K562 (cell line): ENCODE results near the gene G6PC3. TPM values are rescaled to one million over a fixed set of nuclear protein-coding genes. Genes with fewer than 3 reads are reported as not detected.

Experiments
- CC2D1A ChIP-seq: fragments of 450-650 bp; IDR thresholded peaks from 2 replicates; pipeline ENCODE4 v1.6.1; 2017; ENCODE audit warnings: mild to moderate bottlenecking
- CCAR2 ChIP-seq: fragments of 200-400 bp; formaldehyde crosslinking; IDR thresholded peaks from 2 replicates; pipeline ENCODE4 v1.6.1; 2017; ENCODE audit warnings: mild to moderate bottlenecking, low read depth, low read length
- CCNT2 ChIP-seq: IDR thresholded peaks from 2 replicates; pipeline ENCODE4 v1.6.1; 2011; ENCODE audit warnings: borderline replicate concordance, low read depth, mild to moderate bottlenecking, moderate library complexity, mixed read lengths, low read length; ENCODE audit not compliant: insufficient read length; ENCODE audit errors: extremely low read depth
- CEBPB ChIP-seq: fragments of 450-650 bp; IDR thresholded peaks from 2 replicates; pipeline ENCODE4 v1.6.1; 2016; ENCODE audit warnings: missing genetic modification characterization, missing compliant biosample characterization
- DIDO1 ChIP-seq: fragments of 450-650 bp; IDR thresholded peaks from 2 replicates; pipeline ENCODE4 v1.6.1; 2016; ENCODE audit warnings: low read depth, missing biosample characterization, missing genetic modification characterization
- DPF2 ChIP-seq: fragments of 450-650 bp; IDR thresholded peaks from 2 replicates; pipeline ENCODE4 v1.6.1; 2016
- ELF4 ChIP-seq: fragments of 450-650 bp; formaldehyde crosslinking; IDR thresholded peaks from 2 replicates; pipeline ENCODE4 v1.4.0; 2022; ENCODE audit warnings: missing genetic modification characterization
- JUN ChIP-seq, 2 experiments: sonication (generic) in 1 of 2; formaldehyde crosslinking in 1 of 2; IDR thresholded peaks; 2 replicates each; pipeline versions ENCODE4 v1.6.1 to v1.8.0; 2012 to 2022; ENCODE audit warnings: borderline replicate concordance in 2 of 2, mild to moderate bottlenecking in 2 of 2, improper control_type of control experiment in 1 of 2, low read depth in 1 of 2, low read length in 1 of 2, missing genetic modification reagents in 1 of 2
- KDM5B ChIP-seq: fragments of 200-600 bp; sonication (generic); IDR thresholded peaks from 2 replicates; pipeline ENCODE4 v1.6.1; 2012; ENCODE audit warnings: low read depth, mild to moderate bottlenecking, moderate library complexity, low read length, control low read depth, inconsistent platforms; ENCODE audit not compliant: insufficient replicate concordance
- NBN ChIP-seq: fragments of 450-650 bp; IDR thresholded peaks from 2 replicates; pipeline ENCODE4 v1.6.1; 2016; ENCODE audit warnings: low read depth, mild to moderate bottlenecking
- NFIX ChIP-seq: fragments of 250-450 bp; sonication (Bioruptor Pico); IDR thresholded peaks from 2 replicates; pipeline ENCODE4 v1.4.0; 2020; ENCODE audit warnings: low read depth, mild to moderate bottlenecking, moderate library complexity
- RBM15 ChIP-seq: fragments of 200-400 bp; formaldehyde crosslinking; IDR thresholded peaks from 2 replicates; pipeline ENCODE4 v1.6.1; 2018; ENCODE audit warnings: mild to moderate bottlenecking, low read length, moderate library complexity; ENCODE audit not compliant: insufficient read depth
- SRSF1 ChIP-seq: fragments of 200-400 bp; formaldehyde crosslinking; IDR thresholded peaks from 2 replicates; pipeline ENCODE4 v1.6.1; 2017; ENCODE audit warnings: mild to moderate bottlenecking, low read depth, low read length, moderate library complexity
- SUPT5H ChIP-seq: fragments of 450-650 bp; IDR thresholded peaks from 2 replicates; pipeline ENCODE4 v1.6.1; 2016
- TCF3 ChIP-seq: sonication (generic); formaldehyde crosslinking; IDR thresholded peaks from 2 replicates; pipeline ENCODE4 v1.4.0; 2020; ENCODE audit warnings: mild to moderate bottlenecking, missing genetic modification reagents
- ZBTB7A ChIP-seq: IDR thresholded peaks from 2 replicates; pipeline ENCODE4 v1.6.1; 2011; ENCODE audit warnings: low read depth, mild to moderate bottlenecking, low read length, moderate library complexity, borderline replicate concordance; ENCODE audit not compliant: control insufficient read depth
- ZNF165 ChIP-seq: fragments of 250-450 bp; sonication (Bioruptor Pico); IDR thresholded peaks from 2 replicates; pipeline ENCODE4 v1.4.0; 2020; ENCODE audit warnings: borderline replicate concordance
- ZNF324 ChIP-seq: fragments of 250-450 bp; sonication (Bioruptor Pico); IDR thresholded peaks from 2 replicates; pipeline ENCODE4 v1.4.0; 2020; ENCODE audit warnings: mild to moderate bottlenecking
- ZNF717 ChIP-seq: fragments of 250-450 bp; sonication (Bioruptor Pico); IDR thresholded peaks from 2 replicates; pipeline ENCODE4 v1.5.0; 2021
- polyA plus RNA-seq, 8 experiments: library from polyadenylated mRNA; depleted of rRNA in 4 of 8; stranded (reverse) in 5 of 8; unstranded in 3 of 8; fragments of >200 nt; fragmentation: Nextera tagmentation in 2 of 8; fragmentation: Illumina TruSeq in 1 of 8; extraction: Ambion mirVana in 2 of 8; extraction: Trizol in 1 of 8; gene quantifications; 2 replicates each; pipeline versions ENCODE4 v1.2.1 to v1.2.3, GENCODE V29; 2011 to 2014; ENCODE audit warnings: inconsistent platforms in 1 of 8, missing spikeins in 1 of 8
- total RNA-seq, 7 experiments: library from RNA; depleted of rRNA in 6 of 7; stranded (reverse); fragments of >200 nt in 6 of 7; fragmentation: Illumina TruSeq in 2 of 7; extraction: Trizol in 2 of 7; gene quantifications; 2 replicates each; pipeline versions ENCODE4 v1.2.1 to v1.2.3, GENCODE V29; 2011 to 2021; ENCODE audit warnings: low replicate concordance in 1 of 7
- TF ChIP-seq, protein P1 (sequence below), 2 experiments: fragments of 450-650 bp; conservative IDR thresholded peaks; 2 replicates each; pipeline ENCODE4 v1.6.1; 2017; ENCODE audit warnings: mild to moderate bottlenecking in 2 of 2, moderate library complexity in 2 of 2
- TF ChIP-seq, protein P2 (sequence below), 2 experiments: fragments of 450-650 bp in 1 of 2; sonication (generic) in 1 of 2; formaldehyde crosslinking; conservative IDR thresholded peaks; 2 replicates each; pipeline versions ENCODE4 v1.4.0 to v1.8.1; 2020 to 2022; ENCODE audit warnings: mild to moderate bottlenecking in 1 of 2, missing genetic modification reagents in 1 of 2
- TF ChIP-seq, protein P3 (sequence below): fragments of 250-450 bp; sonication (Bioruptor Pico); IDR thresholded peaks from 2 replicates; pipeline ENCODE4 v1.5.0; 2020; ENCODE audit warnings: mild to moderate bottlenecking
- TF ChIP-seq, protein P4 (sequence below): fragments of 250-450 bp; sonication (Bioruptor Pico); IDR thresholded peaks from 2 replicates; pipeline ENCODE4 v1.8.0; 2021; ENCODE audit warnings: moderate library complexity, mild to moderate bottlenecking, inconsistent platforms

G6PC3 gene
- total and polyA plus RNA-seq, 9 of the 15 experiments (the other 6 are each of a cell fraction or from before 2014, with no cell fraction given), result 10.4 to 57.8 (median 31.1) TPM

DNA sequence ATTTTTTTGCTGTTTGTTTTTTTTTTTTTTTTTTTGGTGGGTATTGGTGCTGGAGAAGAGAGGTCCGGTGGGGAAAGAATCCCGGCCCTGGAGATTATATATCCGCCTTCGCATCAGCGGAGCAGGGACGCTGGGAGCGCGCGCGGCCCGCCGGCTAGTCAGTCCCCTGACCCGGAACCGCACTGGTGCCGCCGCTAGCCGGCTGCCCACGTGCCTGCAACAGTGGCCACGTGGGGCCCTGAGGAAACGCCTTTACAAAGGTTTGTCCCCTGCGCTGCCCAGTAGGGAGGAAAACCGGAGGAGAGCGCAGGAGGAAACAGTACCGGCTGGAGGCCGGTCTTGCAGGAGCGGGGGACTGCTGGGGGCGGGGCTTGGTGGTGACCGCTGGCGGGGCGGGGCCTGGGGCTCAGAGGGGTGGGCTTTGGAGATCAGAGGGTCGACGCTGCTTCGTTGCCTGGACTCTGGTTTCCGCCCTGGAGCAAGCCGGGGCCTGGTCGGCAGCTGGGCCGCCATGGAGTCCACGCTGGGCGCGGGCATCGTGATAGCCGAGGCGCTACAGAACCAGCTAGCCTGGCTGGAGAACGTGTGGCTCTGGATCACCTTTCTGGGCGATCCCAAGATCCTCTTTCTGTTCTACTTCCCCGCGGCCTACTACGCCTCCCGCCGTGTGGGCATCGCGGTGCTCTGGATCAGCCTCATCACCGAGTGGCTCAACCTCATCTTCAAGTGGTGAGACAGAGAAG lies at the start of gene G6PC3 (continued):
- TF ChIP-seq NFIX (CRISPR knock-in tag) (no peak), SUPT5H (peak; percentile 44), ZNF165 (no peak), CCNT2 (peak; percentile 95), JUN (IDR thresholded peaks at IDR 0.05; ENCODE audit: borderline replicate concordance, low read depth, low read length) (peak; percentile 96; the same call in 1 of the 2 replicates), JUN (CRISPR knock-in tag; IDR thresholded peaks at IDR 0.05; ENCODE audit: borderline replicate concordance) (peak; percentile 66; the same call in 1 of the 2 replicates), KDM5B (no peak), TCF3 (CRISPR knock-in tag) (no peak), ELF4 (CRISPR knock-in tag) (no peak), SRSF1 (no peak), RBM15 (no peak), CCAR2 (no peak), CEBPB (no peak), DIDO1 (tag) (no peak), ZBTB7A (peak; percentile 68; the same call in 1 of the 2 replicates), ZNF324 (CRISPR knock-in tag) (no peak), ZNF717 (CRISPR knock-in tag) (no peak), NBN (peak; percentile 28; the same call in 1 of the 2 replicates), DPF2 (no peak), CC2D1A (no peak)
- TF ChIP-seq, protein P1, sequence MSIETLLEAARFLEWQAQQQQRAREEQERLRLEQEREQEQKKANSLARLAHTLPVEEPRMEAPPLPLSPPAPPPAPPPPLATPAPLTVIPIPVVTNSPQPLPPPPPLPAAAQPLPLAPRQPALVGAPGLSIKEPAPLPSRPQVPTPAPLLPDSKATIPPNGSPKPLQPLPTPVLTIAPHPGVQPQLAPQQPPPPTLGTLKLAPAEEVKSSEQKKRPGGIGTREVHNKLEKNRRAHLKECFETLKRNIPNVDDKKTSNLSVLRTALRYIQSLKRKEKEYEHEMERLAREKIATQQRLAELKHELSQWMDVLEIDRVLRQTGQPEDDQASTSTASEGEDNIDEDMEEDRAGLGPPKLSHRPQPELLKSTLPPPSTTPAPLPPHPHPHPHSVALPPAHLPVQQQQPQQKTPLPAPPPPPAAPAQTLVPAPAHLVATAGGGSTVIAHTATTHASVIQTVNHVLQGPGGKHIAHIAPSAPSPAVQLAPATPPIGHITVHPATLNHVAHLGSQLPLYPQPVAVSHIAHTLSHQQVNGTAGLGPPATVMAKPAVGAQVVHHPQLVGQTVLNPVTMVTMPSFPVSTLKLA (conservative IDR thresholded peaks at IDR 0.05), result peak; percentile 100
- TF ChIP-seq, protein P2, sequence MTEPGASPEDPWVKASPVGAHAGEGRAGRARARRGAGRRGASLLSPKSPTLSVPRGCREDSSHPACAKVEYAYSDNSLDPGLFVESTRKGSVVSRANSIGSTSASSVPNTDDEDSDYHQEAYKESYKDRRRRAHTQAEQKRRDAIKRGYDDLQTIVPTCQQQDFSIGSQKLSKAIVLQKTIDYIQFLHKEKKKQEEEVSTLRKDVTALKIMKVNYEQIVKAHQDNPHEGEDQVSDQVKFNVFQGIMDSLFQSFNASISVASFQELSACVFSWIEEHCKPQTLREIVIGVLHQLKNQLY (CRISPR knock-in tag; conservative IDR thresholded peaks at IDR 0.05), result no peak
- TF ChIP-seq, protein P3, sequence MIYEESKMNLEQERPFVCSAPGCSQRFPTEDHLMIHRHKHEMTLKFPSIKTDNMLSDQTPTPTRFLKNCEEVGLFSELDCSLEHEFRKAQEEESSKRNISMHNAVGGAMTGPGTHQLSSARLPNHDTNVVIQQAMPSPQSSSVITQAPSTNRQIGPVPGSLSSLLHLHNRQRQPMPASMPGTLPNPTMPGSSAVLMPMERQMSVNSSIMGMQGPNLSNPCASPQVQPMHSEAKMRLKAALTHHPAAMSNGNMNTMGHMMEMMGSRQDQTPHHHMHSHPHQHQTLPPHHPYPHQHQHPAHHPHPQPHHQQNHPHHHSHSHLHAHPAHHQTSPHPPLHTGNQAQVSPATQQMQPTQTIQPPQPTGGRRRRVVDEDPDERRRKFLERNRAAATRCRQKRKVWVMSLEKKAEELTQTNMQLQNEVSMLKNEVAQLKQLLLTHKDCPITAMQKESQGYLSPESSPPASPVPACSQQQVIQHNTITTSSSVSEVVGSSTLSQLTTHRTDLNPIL, result no peak
- TF ChIP-seq, protein P4, sequence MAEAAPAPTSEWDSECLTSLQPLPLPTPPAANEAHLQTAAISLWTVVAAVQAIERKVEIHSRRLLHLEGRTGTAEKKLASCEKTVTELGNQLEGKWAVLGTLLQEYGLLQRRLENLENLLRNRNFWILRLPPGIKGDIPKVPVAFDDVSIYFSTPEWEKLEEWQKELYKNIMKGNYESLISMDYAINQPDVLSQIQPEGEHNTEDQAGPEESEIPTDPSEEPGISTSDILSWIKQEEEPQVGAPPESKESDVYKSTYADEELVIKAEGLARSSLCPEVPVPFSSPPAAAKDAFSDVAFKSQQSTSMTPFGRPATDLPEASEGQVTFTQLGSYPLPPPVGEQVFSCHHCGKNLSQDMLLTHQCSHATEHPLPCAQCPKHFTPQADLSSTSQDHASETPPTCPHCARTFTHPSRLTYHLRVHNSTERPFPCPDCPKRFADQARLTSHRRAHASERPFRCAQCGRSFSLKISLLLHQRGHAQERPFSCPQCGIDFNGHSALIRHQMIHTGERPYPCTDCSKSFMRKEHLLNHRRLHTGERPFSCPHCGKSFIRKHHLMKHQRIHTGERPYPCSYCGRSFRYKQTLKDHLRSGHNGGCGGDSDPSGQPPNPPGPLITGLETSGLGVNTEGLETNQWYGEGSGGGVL (CRISPR knock-in tag), result no peak
